Hepatocyte (in vitro differentiated cells): ENCODE measurements around the gene FASTKD1. TPM values are rescaled to one million over a fixed set of nuclear protein-coding genes. Genes with fewer than 3 reads are reported as not detected.
"Not testable (repeated sequence)": the region's sequence is repeated elsewhere in the genome, so short reads cannot be mapped to it uniquely, and the experiment has no call there.

Experiments
- DNase-seq: peaks from one replicate; pipeline ENCODE4 v3.0.0-alpha.2; 2016; ENCODE audit warnings: low spot score
- H2AFZ ChIP-seq: fragments of 200-600 bp; sonication (generic); 2 replicates; pipeline ENCODE4 v1.6.0; 2016; ENCODE audit warnings: antibody characterized with exemption, mild to moderate bottlenecking
- H3K27ac ChIP-seq: fragments of 200-600 bp; sonication (generic); 2 replicates; pipeline ENCODE4 v1.5.1; 2016; ENCODE audit warnings: mild to moderate bottlenecking
- H3K27me3 ChIP-seq: fragments of 200-600 bp; sonication (generic); 2 replicates; pipeline ENCODE4 v1.6.1; 2016
- H3K36me3 ChIP-seq: fragments of 200-600 bp; sonication (generic); replicated peaks from 2 replicates; pipeline ENCODE4 v1.5.1; 2016; ENCODE audit warnings: low read depth; ENCODE audit not compliant: insufficient read depth
- H3K4me1 ChIP-seq: fragments of 200-600 bp; sonication (generic); 2 replicates; pipeline ENCODE4 v1.5.1; 2016; ENCODE audit warnings: mild to moderate bottlenecking, moderate library complexity; ENCODE audit not compliant: insufficient read depth
- H3K4me2 ChIP-seq: fragments of 200-600 bp; sonication (generic); 2 replicates; pipeline ENCODE4 v1.6.0; 2016
- H3K4me3 ChIP-seq: fragments of 200-600 bp; sonication (generic); 2 replicates; pipeline ENCODE4 v1.5.1; 2016; ENCODE audit warnings: mild to moderate bottlenecking
- H3K79me2 ChIP-seq: fragments of 200-600 bp; sonication (generic); 2 replicates; pipeline ENCODE4 v1.6.0; 2017; ENCODE audit warnings: mild to moderate bottlenecking
- H3K9me2 ChIP-seq: fragments of 200-600 bp; sonication (generic); replicated peaks from 2 replicates; pipeline ENCODE4 v1.6.0; 2017; ENCODE audit warnings: mild to moderate bottlenecking; ENCODE audit not compliant: insufficient read depth
- H3K9me3 ChIP-seq: fragments of 200-600 bp; sonication (generic); 2 replicates; pipeline ENCODE4 v1.5.1; 2016; ENCODE audit warnings: low read depth, mild to moderate bottlenecking
- H4K20me1 ChIP-seq: fragments of 200-600 bp; sonication (generic); 2 replicates; pipeline ENCODE4 v1.6.0; 2016; ENCODE audit warnings: mild to moderate bottlenecking; ENCODE audit not compliant: insufficient read depth, poor library complexity, severe bottlenecking
- CTCF ChIP-seq: fragments of 200-600 bp; sonication (generic); IDR thresholded peaks from 2 replicates; pipeline ENCODE4 v1.5.1; 2016; ENCODE audit warnings: antibody characterized with exemption, mild to moderate bottlenecking; ENCODE audit not compliant: poor library complexity
- EZH2 ChIP-seq: fragments of 200-600 bp; sonication (generic); IDR thresholded peaks from 2 replicates; pipeline ENCODE4 v1.6.1; 2016; ENCODE audit warnings: antibody characterized with exemption, mild to moderate bottlenecking, borderline replicate concordance
- EZH2phosphoT487 ChIP-seq: fragments of 200-600 bp; sonication (generic); IDR thresholded peaks from one replicate; pipeline ENCODE4 v1.6.1; 2018; ENCODE audit warnings: antibody characterized with exemption, mild to moderate bottlenecking, low read depth, moderate library complexity; ENCODE audit not compliant: unreplicated experiment, severe bottlenecking
- WGBS: methylation state at CpG from one replicate; pipeline ENCODE4 v1.1.6; 2016; ENCODE audit warnings: low lambda C conversion rate; ENCODE audit errors: missing lambda C conversion rate; 5-methylcytosine and 5-hydroxymethylcytosine counted together
- polyA plus RNA-seq: library from polyadenylated mRNA; unstranded; fragments of >200 nt; fragmentation: Nextera tagmentation; extraction: Ambion mirVana; gene quantifications from 2 replicates; pipeline ENCODE4 v1.2.1, GENCODE V29; 2016
- total RNA-seq: library from RNA; depleted of rRNA; stranded (reverse); fragments of >200 nt; gene quantifications from 2 replicates; pipeline ENCODE4 v1.2.3, GENCODE V29; 2014

The FASTKD1 gene
- total and polyA plus RNA-seq, 2 experiments from 2014 or later = 15.0 to 23.2 TPM

- Histone ChIP-seq H3K9me2 (no peaks in the 10 kb centered on the region), H3K9me3 (no peaks in the 10 kb centered on the region), H3K27ac (no peak overlapping the region), H3K4me2 (no peak overlapping the region), H3K36me3 (no peaks in the 10 kb centered on the region), H2AFZ (no peak overlapping the region), H3K79me2 (no peaks in the 10 kb centered on the region), H3K4me3 (no peak overlapping the region), H4K20me1 (no peaks in the 10 kb centered on the region), H3K4me1 (no peaks in the 10 kb centered on the region), H3K27me3 (no peaks in the 10 kb centered on the region)
- no peak for TF ChIP-seq EZH2phosphoT487
- TF ChIP-seq CTCF = no peak
- no peak for TF ChIP-seq EZH2
- no peak for DNase-seq
Measured at GRCh38 chr2:169520896-169521295, 52.8 kb downstream of the FASTKD1 start.

GRCh38 chr2:169516488-169516995, 57.1 kb downstream of the FASTKD1 start:
- not testable (repeated sequence) for H2AFZ ChIP-seq, H4K20me1 ChIP-seq, H3K9me2 ChIP-seq, H3K27ac ChIP-seq, H3K27me3 ChIP-seq, H3K4me2 ChIP-seq, H3K79me2 ChIP-seq, DNase-seq, H3K36me3 ChIP-seq, H3K9me3 ChIP-seq, H3K4me3 ChIP-seq
- WGBS = 98% methylated on average over 10 of the region's 10 CpGs
- peaks cover 11% of the 10 kb centered on the region for H3K4me1 ChIP-seq

- not testable (repeated sequence) for DNase-seq, H3K79me2 ChIP-seq, H3K4me2 ChIP-seq, H3K9me2 ChIP-seq, H3K27ac ChIP-seq, H3K9me3 ChIP-seq, H3K4me3 ChIP-seq, H2AFZ ChIP-seq, H4K20me1 ChIP-seq, H3K36me3 ChIP-seq, H3K27me3 ChIP-seq
- H3K4me1 ChIP-seq = peaks cover 20% of the 10 kb centered on the region
- 94% methylated on average over 7 of the region's 7 CpGs for WGBS
Measured at GRCh38 chr2:169514758-169515157, 58.9 kb downstream of the FASTKD1 start.

GRCh38 chr2:169513926-169514325, 59.7 kb downstream of the FASTKD1 start:
- 71% methylated on average over 3 of the region's 3 CpGs for WGBS
- Histone ChIP-seq H3K27me3 (no peaks in the 10 kb centered on the region), H4K20me1 (no peaks in the 10 kb centered on the region), H3K4me2 (no peak overlapping the region), H3K4me3 (no peak overlapping the region), H3K27ac (no peak overlapping the region), H3K36me3 (no peaks in the 10 kb centered on the region), H3K79me2 (no peaks in the 10 kb centered on the region), H3K9me3 (no peaks in the 10 kb centered on the region), H3K4me1 (peaks cover 23% of the 10 kb centered on the region), H2AFZ (no peak overlapping the region), H3K9me2 (no peaks in the 10 kb centered on the region)
- DNase-seq = no peak
- TF ChIP-seq EZH2 (no peak), EZH2phosphoT487 (no peak), CTCF (no peak)

- no peak for TF ChIP-seq EZH2phosphoT487
- no peak for TF ChIP-seq EZH2
- no peak for TF ChIP-seq CTCF
- 96% methylated on average over 1 of the region's 1 CpG for WGBS
Measured at GRCh38 chr2:169513094-169513493, 60.6 kb downstream of the FASTKD1 start.

More at GRCh38 chr2:169513094-169513493, 60.6 kb downstream of the FASTKD1 start:
- no peaks in the 10 kb centered on the region for H3K79me2 ChIP-seq
- H4K20me1 ChIP-seq = no peaks in the 10 kb centered on the region
- H3K4me1 ChIP-seq = peaks cover 23% of the 10 kb centered on the region
- H3K36me3 ChIP-seq = no peaks in the 10 kb centered on the region
- no peak for DNase-seq
- no peaks in the 10 kb centered on the region for H3K9me2 ChIP-seq
- no peak overlapping the region for H3K4me2 ChIP-seq
- no peak overlapping the region for H3K4me3 ChIP-seq
- H3K9me3 ChIP-seq = no peaks in the 10 kb centered on the region
- H3K27me3 ChIP-seq = no peaks in the 10 kb centered on the region
- no peak overlapping the region for H3K27ac ChIP-seq
- H2AFZ ChIP-seq = no peak overlapping the region
